ENCODE measurements around the gene NACC2.

The NACC2 gene

GRCh38 chr9:135985889-135986288 is 109.2 kb downstream of the NACC2 start:
- no peak for TF ChIP-seq CTCF (IDR thresholded peaks at IDR 0.05; ENCODE audit: extremely low read depth, insufficient read depth, missing control alignments)
- DNase-seq (ENCODE audit: low spot score): no peak
- in situ Hi-C loops (cut with MboI; ENCODE audit: low pct_unique_long_range_greater_than_20kb, low sequenced_read_pairs, unreplicated experiment): no loop called here

GRCh38 chr9:135985459-135985774 is 109.7 kb downstream of the NACC2 start:
- TF ChIP-seq CTCF (IDR thresholded peaks at IDR 0.05; ENCODE audit: extremely low read depth, insufficient read depth, missing control alignments): no peak
- DNase-seq (ENCODE audit: low spot score): no peak
- in situ Hi-C loops (cut with MboI; ENCODE audit: low pct_unique_long_range_greater_than_20kb, low sequenced_read_pairs, unreplicated experiment): no loop called here

DNA sequence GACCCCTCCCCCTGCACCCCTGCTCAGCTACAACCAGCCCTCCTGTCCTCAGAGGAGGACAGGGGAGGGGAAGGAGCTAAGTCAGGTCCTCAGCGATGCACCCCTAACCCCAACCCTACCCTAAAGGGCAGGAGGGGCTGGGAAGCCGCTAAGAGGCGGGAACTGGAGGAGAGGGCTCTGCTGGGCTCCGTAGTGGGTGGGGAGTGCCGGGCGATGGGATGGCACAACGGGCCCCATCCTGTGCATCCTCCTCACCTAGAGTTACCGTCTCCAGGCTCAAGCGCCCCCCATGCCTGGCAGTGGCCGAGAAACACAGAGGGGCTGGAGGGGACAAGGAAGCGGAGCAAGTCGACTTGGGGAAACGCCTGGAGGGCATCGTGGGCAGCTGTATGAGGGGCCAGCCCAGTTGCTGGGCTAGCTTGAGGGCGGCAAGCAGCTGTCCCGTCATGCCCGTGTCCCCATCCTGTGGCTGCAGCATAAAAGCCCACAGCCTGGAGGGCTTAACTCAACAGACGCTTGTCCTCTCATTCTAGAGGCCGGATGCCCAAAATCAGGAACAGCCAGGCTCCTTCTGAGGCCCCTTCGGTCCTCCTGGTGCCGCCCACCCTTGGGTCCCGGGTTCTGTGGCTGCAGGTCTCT is 110.9 kb downstream of the NACC2 start:
- no peak for DNase-seq (ENCODE audit: low spot score)
- no peak for TF ChIP-seq CTCF (IDR thresholded peaks at IDR 0.05; ENCODE audit: extremely low read depth, insufficient read depth, missing control alignments)
- in situ Hi-C loops (cut with MboI; ENCODE audit: low pct_unique_long_range_greater_than_20kb, low sequenced_read_pairs, unreplicated experiment): no loop called here

DNA sequence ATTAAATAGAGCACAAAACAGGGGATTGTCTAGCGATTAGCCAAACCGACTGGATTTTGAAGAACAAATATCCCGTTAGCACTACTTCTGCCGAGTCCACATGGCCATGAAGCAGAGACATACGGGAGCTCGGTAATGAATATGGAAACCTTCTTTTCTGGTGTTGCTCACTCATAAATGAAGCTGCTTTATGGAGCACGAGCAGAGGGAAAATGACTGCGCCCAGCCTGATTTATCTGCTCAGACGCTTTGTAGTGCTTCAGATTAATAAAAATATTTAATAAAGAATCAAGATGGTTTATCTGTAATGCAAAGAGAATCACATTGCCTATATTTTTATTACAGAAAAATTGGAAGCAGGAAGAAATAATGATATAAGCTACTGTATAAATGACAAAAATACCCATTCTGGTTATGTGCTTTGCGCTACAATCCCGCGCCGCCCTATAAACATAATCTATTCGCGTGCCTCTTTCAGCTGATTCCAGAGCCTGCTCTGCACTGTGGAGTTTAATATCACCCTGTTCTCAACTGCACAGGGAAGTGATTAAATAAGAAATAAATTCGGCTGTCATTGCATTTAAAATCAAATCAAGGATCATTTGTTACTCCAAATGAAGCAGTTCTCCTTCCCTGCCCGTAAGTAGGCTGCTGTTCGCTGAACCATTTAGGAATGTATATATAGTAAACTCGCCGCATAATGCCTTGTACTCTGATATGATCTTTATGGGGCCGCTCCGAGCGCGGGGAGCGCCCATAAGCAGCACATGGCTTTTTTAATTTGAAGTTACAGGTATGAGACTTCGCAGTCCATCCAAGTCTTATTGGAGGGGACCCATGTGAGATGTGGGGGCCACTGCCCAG is 111.6 kb downstream of the NACC2 start:
- TF ChIP-seq CTCF (IDR thresholded peaks at IDR 0.05; ENCODE audit: extremely low read depth, insufficient read depth, missing control alignments): no peak
- no peak for DNase-seq (ENCODE audit: low spot score)
- in situ Hi-C loops (cut with MboI; ENCODE audit: low pct_unique_long_range_greater_than_20kb, low sequenced_read_pairs, unreplicated experiment): no loop called here

GRCh38 chr9:135982499-135983207 is 112.4 kb downstream of the NACC2 start:
- no peak for TF ChIP-seq CTCF (IDR thresholded peaks at IDR 0.05; ENCODE audit: extremely low read depth, insufficient read depth, missing control alignments)
- in situ Hi-C loops (cut with MboI; ENCODE audit: low pct_unique_long_range_greater_than_20kb, low sequenced_read_pairs, unreplicated experiment): no loop called here
- no peak for DNase-seq (ENCODE audit: low spot score)

DNA sequence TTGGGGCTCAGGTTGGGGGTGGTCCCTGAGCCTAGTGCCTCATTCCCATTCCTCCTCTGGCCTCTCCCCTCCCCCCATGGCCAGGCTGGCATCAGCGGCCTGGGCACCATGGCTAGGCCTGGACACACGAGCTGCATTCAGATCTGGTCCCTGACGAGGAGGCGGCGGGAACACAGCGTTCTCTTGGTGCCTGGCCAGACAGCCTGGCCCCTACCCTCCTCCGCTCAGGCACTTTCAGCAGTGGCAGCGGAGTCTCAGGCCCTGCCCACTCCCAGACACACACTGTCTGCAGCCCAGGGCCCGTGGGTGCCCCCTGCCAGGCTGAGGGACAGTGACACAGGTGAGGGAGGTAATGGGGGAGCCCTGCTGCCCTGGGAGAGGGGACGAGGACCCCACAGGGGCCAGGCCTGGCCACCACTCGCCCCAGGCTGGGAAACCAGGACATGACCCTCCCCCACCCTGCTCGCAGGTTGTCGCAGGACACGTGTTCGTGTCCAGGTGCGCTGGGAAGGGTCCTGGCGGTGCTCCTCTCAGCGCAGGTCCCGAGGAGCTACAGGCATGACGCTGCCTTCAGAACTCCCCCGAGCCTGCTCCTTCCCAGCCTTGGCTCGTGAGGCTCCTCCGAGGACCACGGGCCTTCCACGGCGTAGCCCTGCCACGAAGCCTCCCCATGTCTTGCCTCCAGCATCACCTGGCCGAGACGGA is 114.0 kb downstream of the NACC2 start:
- no peak for DNase-seq (ENCODE audit: low spot score)
- no peak for TF ChIP-seq CTCF (IDR thresholded peaks at IDR 0.05; ENCODE audit: extremely low read depth, insufficient read depth, missing control alignments)
- in situ Hi-C loops (cut with MboI; ENCODE audit: low pct_unique_long_range_greater_than_20kb, low sequenced_read_pairs, unreplicated experiment): no loop called here

Measured in GM13977 (cell line).